IPS-NIHi7 (cell line): ENCODE results near the gene TMEM97.
A peak's percentile ranks its signal among the peaks of the same experiment; 100 is the strongest.

Source experiments
- DNase-seq: peaks from one replicate; pipeline ENCODE4 v3.0.0; 2012; ENCODE audit warnings: mixed read lengths; ENCODE audit errors: extremely low spot score

The TMEM97 gene

GRCh38 chr17:28317099-28317965, 1.7 kb upstream of the TMEM97 start:
- no peak for DNase-seq

- DNase-seq: peak; percentile 30
These were observed 838 bp upstream of the TMEM97 start for GRCh38 chr17:28317966-28318758.

GRCh38 chr17:28319598-28319935, 567 bp downstream of the TMEM97 start:
- DNase-seq: no peak

GRCh38 chr17:28320215-28321061, 1.4 kb downstream of the TMEM97 start:
- DNase-seq: no peak

GRCh38 chr17:28324267-28324745, 5.3 kb downstream of the TMEM97 start:
- no peak for DNase-seq

GRCh38 chr17:28324781-28325180, 5.8 kb downstream of the TMEM97 start:
- no peak for DNase-seq

- no peak for DNase-seq
These were observed 6.2 kb downstream of the TMEM97 start for GRCh38 chr17:28325211-28325610.

- no peak for DNase-seq
These were observed 7.1 kb downstream of the TMEM97 start for GRCh38 chr17:28326114-28326513.

GRCh38 chr17:28327031-28327607, 8.1 kb downstream of the TMEM97 start:
- no peak for DNase-seq

GRCh38 chr17:28327709-28328108, 8.7 kb downstream of the TMEM97 start:
- DNase-seq: no peak

- no peak for DNase-seq
These were observed 9.3 kb downstream of the TMEM97 start for GRCh38 chr17:28328325-28328724.

- no peak for DNase-seq
These were observed 11.7 kb downstream of the TMEM97 start for GRCh38 chr17:28330671-28331070.

- DNase-seq: no peak
These were observed 13.0 kb downstream of the TMEM97 start for GRCh38 chr17:28331891-28332420.

- DNase-seq: no peak
These were observed 14.2 kb downstream of the TMEM97 start for GRCh38 chr17:28333083-28333746.

- no peak for DNase-seq
These were observed 15.2 kb downstream of the TMEM97 start for GRCh38 chr17:28334171-28334570.

- no peak for DNase-seq
These were observed 15.7 kb downstream of the TMEM97 start for GRCh38 chr17:28334666-28335200.

GRCh38 chr17:28335201-28335958, 16.4 kb downstream of the TMEM97 start, which contains the start of the genes IFT20 and TNFAIP1:
TSS of gene IFT20 (minus strand) at chr17:28335472. CDS start at chr17:28331985, 3,487 bp downstream.
TSS of gene TNFAIP1 (plus strand) at chr17:28335761. CDS start at chr17:28339522, 3,761 bp downstream.
- peak; percentile 95 for DNase-seq

- DNase-seq: peak; percentile 72
These were observed 17.2 kb downstream of the TMEM97 start for GRCh38 chr17:28335959-28336871.
